Stimulated activated naive CD4-positive, alpha-beta T cell (primary cell): ENCODE results near the gene ABHD18.
"Not testable (repeated sequence)": the region's sequence is repeated elsewhere in the genome, so short reads cannot be mapped to it uniquely, and the experiment has no call there.

Source experiments
- DNase-seq, 6 experiments: peaks; one replicate each; lab custom pipeline; 2025; lab: John Stamatoyannopoulos, UW

The ABHD18 gene

DNA sequence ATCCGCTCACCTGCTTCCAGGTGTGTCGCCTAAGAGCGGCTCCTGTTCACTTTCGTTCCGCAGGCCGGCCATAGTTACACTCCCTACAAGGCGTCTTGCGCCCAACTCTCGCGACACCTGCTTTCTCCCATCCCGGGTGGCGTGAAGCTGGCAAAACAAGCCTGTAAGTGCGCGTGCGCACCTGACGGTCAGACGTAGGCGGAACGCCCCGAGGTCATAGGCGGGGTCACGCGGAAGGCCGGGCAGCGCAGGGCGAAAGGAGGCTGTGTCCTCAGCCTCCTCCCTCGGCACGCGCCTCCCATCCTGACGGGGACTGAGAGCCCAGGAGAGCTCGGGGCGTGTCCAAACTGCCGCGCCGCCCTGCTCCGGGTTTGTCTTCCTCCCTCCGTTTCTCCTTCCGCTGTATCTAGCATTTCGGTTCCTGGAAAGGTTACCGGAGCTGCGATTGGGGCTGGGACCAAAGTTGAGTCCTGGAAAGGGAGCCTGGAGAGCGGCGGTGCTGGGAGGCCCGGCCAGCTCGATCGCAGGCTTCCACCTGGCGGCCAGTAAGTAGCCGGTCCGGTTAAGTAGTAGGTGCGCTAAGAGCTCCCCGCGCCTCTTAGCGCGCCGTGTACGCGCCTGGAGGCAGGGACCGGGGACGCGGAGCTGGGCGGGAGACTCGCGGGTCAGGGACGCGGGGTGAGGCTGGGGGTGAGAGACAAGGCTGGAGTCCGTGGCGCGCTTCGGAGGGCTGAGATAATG lies at the start of gene ABHD18, which contains the start of gene MFSD8:
Gene ABHD18 (plus strand): TSS at position 345 of the 741 bp plus-strand sequence. CDS start 17,550 bp downstream, outside the sequence.
Gene MFSD8 (minus strand): TSS at position 112 of the 741 bp plus-strand sequence. CDS start 40 bp downstream, at position 72.
- peak; percentile 91 to 99 (median 96) for DNase-seq

GRCh38 chr4:127916512-127916911 lies 48.7 kb upstream of the ABHD18 start:
- no peak for DNase-seq

- DNase-seq = no peak
Observed at GRCh38 chr4:127917151-127917550, 48.1 kb upstream of the ABHD18 start.

- no peak for DNase-seq
Observed at GRCh38 chr4:127920521-127920920, 44.7 kb upstream of the ABHD18 start.

DNA sequence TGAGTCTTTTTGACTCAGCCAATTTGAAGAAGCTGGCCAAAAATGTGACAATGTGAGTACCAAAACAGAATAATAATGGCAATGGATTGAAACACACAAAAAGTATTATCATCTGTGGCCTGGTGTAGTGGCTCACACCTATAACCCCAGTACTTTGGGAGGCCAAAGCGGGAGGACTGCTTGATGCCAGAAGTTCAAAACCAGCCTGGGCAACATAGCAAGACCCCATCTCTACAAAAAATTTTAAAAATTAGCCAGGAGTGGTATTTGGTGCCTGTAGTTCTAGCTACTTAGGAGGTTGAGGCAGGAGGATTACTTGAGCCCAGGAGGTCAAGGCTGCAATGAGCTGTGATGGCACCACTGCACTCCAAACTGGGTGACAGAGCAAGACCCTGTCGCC lies 43.0 kb upstream of the ABHD18 start:
- no peak for DNase-seq

- DNase-seq = not testable (repeated sequence)
Observed at GRCh38 chr4:127925720-127926119, 39.5 kb upstream of the ABHD18 start.

GRCh38 chr4:127930175-127930574 lies 35.0 kb upstream of the ABHD18 start:
- no peak for DNase-seq

DNA sequence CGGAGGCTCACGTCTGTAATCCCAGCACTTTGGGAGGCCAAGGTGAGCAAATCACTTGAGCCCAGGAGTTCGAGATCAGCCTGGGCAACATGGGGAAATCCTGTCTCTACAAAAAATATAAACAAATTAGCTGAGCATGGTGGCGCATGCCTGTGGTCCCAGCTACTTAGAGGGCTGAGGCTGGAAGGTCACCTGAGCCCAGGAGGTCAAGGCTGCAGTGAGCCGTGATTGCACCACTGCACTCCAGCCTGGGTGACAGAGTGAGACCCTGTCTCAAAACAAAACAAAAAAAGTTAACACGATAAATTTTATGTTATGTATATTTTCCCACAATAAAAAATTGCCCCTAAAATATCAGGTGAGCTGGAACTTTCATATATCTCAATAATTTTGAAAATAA lies 33.4 kb upstream of the ABHD18 start:
- DNase-seq = not testable (repeated sequence)

DNA sequence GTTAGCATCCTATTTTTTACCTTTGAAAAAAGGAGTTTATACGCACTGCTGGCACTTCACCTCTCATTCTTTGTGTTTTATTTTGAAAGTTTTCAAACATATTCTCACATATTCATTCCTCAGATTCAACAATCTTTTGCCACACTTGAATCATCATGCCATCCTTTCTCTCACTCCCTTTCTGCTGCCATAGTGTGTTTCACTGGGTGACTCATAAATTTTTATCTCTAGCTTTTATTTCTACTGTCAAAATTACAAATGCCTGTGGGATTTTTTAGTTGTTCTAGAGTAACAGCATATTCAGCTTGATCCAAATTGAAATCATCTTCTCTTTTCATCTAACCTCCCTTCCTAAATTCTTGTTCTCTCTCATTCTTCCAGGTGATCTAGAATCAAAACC lies 28.2 kb upstream of the ABHD18 start:
- DNase-seq = no peak

DNA sequence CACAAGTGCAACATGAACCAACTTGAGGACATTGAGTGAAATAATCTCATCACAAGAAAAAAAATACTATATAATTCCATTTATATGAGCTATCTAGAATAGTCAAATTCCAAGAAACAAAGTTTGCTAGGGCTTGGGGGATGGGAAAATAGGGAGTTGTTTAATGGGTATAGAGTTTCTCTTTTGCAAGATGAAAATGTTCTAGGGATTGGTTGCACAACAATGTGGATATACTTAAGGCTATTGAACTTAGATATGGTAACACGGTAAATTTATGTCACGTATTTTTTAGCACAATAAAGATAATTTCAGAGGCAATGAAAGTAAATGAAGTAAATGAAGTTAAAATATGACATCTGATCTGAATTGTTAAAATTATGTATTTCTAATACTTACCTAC lies 8.1 kb upstream of the ABHD18 start:
- DNase-seq = no peak

GRCh38 chr4:127959794-127960193 lies 5.4 kb upstream of the ABHD18 start:
- no peak for DNase-seq

DNA sequence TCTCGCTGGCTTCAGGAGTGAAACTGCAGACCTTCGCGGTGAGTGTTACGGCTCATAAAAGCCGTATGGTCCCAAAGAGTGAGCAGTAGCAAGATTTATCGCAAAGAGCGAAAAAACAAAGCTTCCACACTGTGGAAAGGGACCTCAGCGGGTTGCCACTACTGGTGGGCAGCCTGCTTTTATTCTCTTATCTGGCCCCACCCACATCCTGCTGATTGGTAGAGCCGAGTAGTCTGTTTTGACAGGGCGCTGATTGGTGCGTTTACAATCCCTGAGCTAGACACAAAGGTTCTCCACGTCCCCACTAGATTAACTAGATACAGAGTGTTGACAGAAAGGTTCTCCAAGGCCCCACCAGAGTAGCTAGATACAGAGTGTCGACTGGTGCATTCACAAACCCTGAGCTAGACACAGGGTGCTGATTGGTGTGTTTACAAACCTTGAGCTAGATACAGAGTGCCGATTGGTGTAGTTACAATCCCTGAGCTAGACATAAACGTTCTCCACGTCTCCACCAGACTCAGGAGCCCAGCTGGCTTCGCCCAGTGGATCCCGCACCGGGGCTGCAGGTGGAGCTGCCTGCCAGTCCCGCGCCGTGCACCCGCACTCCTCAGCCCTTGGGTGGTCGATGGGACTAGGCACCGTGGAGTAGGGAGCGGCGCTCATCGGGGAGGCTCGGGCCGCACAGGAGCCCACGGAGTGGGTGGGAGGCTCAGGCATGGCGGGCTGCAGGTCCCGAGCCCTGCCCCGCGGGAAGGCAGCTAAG lies 1.4 kb upstream of the ABHD18 start:
- DNase-seq = peak in 2 of 6 experiments; percentile 11 to 45

- DNase-seq = peak in 1 of 6 experiments; percentile 36
Observed at GRCh38 chr4:127964426-127965061, 662 bp upstream of the ABHD18 start.

- DNase-seq = peak; percentile 58 to 83 (median 65)
Observed at GRCh38 chr4:127965803-127966175, 583 bp downstream of the ABHD18 start.

GRCh38 chr4:127967141-127967775 lies 2.1 kb downstream of the ABHD18 start:
- no peak for DNase-seq

- DNase-seq = no peak
Observed at GRCh38 chr4:127968586-127968985, 3.4 kb downstream of the ABHD18 start.

DNA sequence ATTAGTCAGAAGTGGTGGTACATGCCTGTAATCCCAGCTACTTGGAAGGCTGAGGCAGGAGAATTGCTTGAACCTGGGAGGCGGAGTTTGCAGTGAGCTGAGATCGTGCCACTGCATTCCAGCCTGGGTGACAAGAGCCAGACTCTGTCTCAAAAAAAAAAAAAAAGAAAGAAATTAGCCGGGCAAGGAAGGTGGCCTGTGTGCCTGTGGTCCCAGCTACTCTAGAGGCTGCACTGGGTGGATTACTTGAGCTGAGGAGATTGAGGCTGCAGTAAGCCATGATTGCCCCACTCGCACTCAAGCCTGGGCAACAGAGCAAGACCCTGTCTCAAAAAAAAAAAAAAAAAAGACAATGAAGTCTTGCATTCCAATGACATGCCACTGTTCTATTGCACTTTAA lies 5.7 kb downstream of the ABHD18 start:
- DNase-seq = not testable (repeated sequence)

GRCh38 chr4:127975121-127975770 lies 10.0 kb downstream of the ABHD18 start:
- no peak for DNase-seq

GRCh38 chr4:127978930-127979329 lies 13.7 kb downstream of the ABHD18 start:
- DNase-seq = no peak

DNA sequence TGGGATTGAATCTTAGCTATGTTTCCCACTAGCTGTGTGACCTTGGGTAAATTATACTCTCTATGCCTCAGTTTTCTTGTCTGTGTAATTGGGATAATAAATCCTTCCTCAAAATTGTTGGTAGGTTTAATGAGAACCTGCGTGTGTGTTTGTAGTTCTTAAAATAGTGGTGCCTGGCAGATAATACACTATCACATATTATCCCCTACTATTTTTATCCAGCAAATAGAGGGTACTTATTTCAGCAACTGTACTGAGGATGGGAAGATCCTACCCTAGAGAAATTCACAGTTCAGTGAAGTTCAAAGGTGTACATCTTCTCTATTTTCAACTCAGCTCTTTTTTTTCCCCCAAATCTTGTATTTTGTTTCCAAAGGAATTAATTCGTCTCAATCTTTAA lies 17.2 kb downstream of the ABHD18 start:
- no peak for DNase-seq

- DNase-seq = no peak
Observed at GRCh38 chr4:127985989-127986388, 20.8 kb downstream of the ABHD18 start.

DNA sequence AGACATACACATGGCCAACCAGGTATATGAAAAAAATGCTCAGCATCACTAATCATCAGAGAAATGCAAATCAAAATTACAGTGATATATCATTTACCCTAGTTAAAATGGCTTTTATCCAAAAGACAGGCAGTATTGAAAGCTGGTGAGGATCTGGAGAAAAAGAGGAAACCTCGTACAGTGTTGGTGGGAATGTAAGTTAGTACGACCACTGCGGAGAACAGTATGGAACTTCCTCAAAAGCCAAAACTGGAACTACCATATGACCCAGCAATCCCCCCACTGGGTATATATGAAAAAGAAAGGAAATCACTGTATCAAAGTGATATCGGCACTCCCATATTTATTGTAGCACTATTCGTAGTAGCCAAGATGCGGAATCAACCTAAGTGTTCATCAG lies 23.4 kb downstream of the ABHD18 start:
- no peak for DNase-seq
